Measurements from ENCODE around the gene SCRN2.

DNA sequence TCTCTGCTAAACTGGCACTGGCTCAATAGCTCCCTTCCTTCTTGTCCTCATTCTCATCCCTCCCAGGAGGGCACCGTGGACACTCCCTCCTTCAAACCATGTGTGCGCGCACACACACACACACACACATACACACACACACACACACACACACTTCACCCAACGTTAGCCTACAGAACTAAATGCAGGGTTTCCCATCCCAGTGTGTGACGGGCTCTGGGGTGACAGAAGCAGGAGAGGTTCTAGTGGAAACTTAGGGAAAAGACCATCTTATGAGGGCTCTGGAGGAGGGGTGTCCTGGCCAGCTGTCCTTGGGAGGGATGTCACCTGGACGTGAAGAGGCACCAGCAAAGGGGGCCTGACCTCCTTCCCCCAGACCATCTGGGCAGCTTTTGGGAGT is 39.2 kb downstream of the SCRN2 start:
- TF ChIP-seq, protein P1, sequence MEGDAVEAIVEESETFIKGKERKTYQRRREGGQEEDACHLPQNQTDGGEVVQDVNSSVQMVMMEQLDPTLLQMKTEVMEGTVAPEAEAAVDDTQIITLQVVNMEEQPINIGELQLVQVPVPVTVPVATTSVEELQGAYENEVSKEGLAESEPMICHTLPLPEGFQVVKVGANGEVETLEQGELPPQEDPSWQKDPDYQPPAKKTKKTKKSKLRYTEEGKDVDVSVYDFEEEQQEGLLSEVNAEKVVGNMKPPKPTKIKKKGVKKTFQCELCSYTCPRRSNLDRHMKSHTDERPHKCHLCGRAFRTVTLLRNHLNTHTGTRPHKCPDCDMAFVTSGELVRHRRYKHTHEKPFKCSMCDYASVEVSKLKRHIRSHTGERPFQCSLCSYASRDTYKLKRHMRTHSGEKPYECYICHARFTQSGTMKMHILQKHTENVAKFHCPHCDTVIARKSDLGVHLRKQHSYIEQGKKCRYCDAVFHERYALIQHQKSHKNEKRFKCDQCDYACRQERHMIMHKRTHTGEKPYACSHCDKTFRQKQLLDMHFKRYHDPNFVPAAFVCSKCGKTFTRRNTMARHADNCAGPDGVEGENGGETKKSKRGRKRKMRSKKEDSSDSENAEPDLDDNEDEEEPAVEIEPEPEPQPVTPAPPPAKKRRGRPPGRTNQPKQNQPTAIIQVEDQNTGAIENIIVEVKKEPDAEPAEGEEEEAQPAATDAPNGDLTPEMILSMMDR (IDR thresholded peaks at IDR 0.05), result no peak
- no peak for TF ChIP-seq ZFX (IDR thresholded peaks at IDR 0.05; ENCODE audit: borderline replicate concordance)

Measured in 22Rv1 (cell line).